ENCODE results near the gene CFAP410.

CFAP410 gene

DNA sequence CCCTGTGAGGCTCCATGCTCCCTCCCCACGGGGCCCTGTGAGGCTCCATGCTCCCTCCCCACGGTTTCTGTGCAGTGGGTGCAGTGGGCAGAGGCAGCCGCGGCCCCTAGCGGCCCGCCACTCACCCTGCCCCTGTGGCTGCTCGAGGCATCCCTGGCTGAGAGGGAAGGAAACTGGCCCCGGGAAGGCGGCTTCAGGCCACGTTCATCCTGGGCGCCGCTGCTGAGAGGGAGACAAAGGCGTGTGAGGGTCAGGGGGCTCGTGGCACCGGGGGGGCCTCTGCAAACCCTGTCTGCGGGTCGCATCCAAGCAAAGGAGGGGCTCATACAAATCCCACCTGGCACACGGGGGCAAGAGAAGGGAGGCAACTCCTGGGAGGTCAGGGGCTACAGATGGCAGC is 8.5 kb downstream of the CFAP410 start:
- no peak for DNase-seq (ENCODE audit: low read depth in 3 of 3)

DNA sequence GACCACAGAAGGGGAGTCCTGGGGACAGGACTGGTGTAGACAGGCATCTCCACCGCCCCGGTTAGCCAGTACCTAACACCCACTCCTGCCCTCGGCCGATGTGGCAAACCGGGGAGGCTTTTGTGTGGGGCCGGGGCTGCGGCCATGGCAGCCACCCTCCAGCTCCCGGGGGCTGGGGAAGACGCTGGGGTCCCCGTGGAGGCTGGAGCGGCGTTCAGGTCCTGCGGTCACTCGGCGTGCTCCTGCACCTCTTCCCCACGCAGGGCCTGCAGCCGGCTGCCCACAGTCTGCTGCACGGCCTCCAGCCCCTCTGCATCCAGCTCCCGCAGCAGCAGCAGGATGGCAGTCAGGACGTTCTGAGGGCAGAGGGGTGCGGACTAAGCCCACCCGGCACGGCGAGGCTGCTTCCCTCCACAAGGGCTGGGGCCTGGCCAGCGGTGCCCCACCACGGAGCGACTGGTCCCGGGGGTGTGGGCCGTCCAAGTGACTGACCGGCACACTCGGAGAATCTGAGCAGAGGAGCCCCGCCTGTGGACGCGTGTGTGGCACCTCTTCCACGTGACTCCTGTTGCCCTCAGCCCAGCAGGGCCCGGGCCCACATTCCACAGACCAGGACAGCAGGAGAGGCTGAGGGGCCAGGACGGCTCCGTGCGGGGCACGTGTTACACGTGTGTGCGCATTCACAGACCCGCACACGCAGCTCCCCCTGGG is 9.1 kb downstream of the CFAP410 start:
- no peak for DNase-seq (ENCODE audit: low read depth in 3 of 3)

GRCh38 chr21:44329086-44329889 is 9.9 kb downstream of the CFAP410 start:
- DNase-seq (ENCODE audit: low read depth in 3 of 3): no peak

GRCh38 chr21:44328242-44328895 is 10.8 kb downstream of the CFAP410 start:
- DNase-seq (ENCODE audit: low read depth in 3 of 3): no peak

GRCh38 chr21:44327603-44327974 is 11.6 kb downstream of the CFAP410 start:
- DNase-seq (ENCODE audit: low read depth in 3 of 3): no peak

DNA sequence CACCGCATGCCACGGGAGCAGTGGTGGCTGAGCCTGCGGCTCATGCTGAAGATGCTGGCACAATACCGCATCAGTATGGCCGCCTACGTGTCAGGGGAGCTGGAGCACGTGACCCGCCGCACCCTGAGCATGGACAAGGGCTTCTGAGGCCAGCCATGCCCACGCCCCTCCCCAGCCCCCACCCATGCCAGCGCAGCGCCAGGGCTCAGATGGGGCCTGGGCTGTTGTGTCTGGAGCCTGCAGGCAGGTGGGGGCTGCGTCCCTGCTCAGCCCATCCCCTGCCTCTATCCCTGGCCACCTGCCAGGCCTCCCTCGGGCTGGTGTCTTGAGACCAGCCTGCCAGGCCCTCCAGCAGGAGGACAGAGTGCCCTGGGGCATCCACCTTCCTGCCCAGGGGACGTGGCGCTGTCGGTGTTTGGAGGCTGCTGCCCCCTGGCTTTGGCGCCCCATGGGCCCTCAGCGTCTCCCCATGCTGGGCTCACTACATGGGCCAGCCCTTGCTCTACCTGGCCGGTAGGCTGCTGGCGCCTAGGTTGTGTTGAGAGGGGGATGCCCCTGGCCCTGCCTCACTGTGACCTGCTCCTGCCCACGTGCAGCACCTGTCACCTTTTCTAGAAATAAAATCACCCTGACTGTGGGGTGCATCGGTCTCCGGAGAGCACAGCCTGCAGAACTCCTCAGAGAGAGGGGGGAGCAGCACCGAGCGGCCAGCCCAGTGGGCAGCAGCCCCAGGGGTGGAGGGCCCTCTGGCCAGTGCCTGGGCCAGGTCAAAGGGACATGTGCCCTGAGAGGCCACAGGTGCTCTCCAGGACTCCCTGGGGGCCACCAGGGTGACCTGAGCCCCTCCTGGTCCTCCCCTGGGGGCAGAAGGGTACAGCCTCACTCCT is 12.2 kb downstream of the CFAP410 start:
- DNase-seq (ENCODE audit: low read depth in 3 of 3): no peak

DNA sequence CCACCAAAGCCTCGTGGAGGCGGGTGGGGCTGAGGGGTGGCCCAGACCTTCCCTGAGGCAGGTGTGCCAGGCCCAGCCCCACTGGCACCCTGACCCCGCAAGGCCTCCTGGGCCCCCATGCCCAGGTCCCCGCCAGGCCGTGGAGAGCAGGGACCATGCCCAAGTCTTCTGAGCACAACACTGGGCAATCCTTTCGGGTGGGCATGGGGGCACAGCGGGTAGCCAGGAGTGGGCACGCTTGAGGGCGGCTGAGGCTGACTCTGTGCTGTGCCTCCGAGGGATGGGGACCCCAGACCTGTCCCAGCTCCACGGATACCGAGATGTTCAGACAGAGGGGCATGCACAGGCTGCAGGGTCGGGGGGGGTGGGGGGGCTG is 12.9 kb downstream of the CFAP410 start:
- no peak for DNase-seq (ENCODE audit: low read depth in 3 of 3)

DNA sequence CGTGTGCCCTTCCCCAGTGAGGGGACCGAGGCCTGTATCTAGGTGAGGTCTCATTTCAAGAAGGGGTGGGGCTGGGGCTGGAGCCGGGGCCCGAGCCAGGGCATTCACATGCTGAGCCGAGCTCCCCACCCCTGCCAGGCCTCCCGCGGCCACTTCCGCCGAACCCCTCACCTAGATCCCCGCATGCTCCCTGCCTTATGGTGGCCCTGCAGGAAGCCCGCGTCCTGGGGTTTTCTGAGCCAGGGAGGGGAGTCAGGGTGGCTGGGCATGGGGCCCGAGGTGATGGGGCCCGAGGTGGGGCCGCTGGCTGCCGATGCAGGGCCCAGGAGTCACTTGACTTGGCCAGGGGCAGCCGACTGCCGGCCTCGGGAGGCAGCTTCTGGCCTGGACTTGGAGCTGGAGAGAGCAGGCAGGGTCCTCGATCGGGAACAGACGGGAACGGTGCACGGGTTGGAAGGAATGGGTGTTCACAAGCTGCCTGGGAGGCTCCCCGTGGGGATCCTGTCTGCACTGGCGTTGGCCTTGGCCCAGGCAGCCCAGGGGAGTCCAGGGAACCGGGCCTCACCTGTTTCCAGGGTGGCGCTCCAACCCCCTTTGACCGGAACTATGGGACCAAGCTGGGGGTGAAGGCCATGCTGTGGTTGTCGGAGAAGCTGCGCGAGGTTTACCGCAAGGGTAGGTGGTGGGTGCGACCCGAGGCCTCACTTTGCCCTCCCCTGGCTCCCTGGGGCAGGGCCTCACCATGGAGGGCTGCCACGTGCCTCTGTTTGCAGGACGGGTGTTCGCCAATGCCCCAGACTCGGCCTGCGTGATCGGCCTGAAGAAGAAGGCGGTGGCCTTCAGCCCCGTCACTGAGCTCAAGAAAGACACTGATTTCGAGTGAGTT is 13.6 kb downstream of the CFAP410 start:
- DNase-seq (ENCODE audit: low read depth in 3 of 3): no peak

GRCh38 chr21:44324854-44325107 is 14.4 kb downstream of the CFAP410 start:
- DNase-seq (ENCODE audit: low read depth in 3 of 3): no peak

GRCh38 chr21:44324106-44324853 is 14.9 kb downstream of the CFAP410 start:
- no peak for DNase-seq (ENCODE audit: low read depth in 3 of 3)

GRCh38 chr21:44323591-44323990 is 15.6 kb downstream of the CFAP410 start:
- DNase-seq (ENCODE audit: low read depth in 3 of 3): no peak

- no peak for DNase-seq (ENCODE audit: low read depth in 3 of 3)
Measured at GRCh38 chr21:44322621-44323325, 16.4 kb downstream of the CFAP410 start.

DNA sequence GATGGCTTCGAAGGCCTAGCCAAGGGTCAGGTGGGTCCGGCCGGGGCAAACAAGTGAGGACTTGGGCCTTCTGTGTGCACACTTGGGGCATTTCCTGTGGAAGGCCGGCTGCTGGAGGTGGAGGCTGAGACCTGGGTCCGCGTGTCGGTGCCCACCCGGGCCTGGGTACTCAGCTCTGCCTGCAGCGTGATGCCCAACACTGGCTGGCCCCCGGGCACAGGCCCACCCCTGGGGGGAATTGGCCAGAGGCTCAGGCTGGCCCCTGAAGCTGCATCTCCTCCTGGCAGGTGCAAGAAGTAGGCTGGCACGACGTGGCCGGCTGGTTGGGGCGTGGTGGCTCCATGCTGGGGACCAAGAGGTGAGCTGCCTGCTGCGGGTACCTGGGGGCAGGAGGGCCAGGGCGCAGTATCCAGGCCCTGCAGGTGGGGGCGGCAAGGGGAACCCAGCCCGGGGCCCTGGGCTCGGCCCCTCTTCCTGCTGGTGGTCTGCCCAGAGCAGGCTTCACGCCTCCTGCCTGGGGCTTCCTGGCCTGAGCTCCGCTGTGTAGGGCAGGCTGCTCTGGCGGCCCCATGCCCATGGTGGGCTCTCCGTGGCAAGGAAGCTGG is 17.2 kb downstream of the CFAP410 start:
- DNase-seq (ENCODE audit: low read depth in 3 of 3): no peak

- no peak for DNase-seq (ENCODE audit: low read depth in 3 of 3)
Measured at GRCh38 chr21:44320847-44321246, 18.3 kb downstream of the CFAP410 start.

DNA sequence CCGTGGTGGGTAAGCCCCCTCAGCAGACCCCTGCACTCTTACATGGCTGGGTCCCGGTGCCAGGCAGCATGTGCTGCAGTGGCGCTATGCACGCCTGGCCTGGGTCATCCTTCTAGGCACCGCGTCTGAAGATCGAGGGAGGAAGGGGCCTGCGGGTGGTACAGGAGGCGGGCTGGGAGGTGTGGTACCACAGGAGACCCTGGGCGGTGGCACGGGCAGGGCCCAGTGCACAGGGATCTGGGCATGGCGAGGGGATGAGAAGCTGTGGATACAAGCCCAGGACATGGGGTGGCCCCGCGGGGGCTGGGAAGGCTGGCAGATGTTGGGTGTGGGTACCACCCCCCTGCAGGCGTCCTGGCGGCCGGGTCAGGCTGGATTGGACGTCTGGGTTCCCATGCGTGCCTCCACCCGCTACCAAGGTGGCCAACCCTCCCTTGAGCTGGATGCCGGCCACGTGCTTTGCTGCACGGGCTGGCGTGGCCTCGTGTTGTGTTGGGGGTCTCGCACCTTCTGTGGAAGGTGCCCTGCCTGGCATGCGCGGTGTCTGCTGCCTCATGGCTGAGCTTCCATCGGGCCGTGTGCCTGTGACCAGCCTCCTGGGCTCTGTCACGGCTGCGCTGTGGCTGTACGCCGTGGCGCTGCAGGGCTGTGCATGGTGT is 19.7 kb downstream of the CFAP410 start:
- DNase-seq (ENCODE audit: low read depth in 3 of 3): no peak

DNA sequence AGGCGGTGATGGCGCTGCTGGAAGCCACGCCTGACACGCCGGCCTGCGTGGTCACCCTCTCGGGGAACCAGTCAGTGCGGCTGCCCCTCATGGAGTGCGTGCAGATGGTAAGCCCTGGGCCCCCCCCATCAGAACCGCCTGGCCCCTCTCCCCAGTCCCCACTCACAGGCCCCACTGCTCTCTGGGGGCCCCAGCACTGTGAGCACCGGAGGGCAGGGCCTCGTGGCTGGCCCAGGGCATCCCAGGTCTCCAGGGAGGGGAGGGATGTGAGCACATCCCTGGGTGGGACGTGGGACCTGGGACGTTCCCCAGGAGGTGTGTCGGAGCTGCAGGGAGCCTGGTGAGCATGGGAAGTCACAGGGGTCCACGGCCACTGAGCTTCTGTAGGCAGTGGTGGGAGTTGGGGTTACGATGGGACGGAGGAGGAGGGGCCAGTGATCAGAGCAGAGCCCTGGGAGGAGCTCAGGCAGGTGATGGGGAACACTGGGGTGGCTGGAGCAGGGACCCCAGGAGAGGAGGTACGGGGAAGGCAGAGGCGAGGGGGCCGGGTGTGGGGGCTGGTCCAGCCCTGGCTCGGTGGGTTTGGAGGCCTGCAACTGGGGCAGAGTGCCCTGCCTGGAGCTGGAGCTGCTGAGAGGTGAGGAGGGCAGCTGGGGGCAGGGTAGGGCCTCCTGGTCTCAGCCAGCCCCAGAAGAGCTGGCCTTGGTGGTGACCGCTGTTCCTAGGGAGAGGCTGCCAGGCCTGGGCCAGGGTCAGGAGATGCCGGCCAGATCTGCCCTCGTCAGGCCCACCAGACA is 20.5 kb downstream of the CFAP410 start:
- DNase-seq (ENCODE audit: low read depth in 3 of 3): no peak

DNA sequence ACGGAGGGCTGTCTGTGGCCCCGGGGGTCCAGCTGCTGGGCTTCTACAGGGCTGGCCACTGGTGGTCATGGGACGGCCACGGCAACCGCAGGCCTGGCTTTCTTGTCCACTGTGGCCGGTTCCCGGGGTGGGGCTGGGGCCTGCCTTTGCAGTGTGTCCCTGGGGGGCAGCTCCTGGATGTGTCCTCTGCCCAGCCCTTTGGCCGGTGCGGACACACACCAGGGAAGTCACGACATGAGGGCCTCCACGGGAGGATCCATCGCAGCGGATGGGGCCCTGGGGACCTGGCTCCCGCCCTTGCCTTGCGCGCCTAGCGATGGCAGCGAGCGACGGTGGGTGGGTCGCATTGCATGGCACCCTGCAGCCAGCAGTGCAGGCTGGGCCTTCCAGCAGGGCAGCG is 21.3 kb downstream of the CFAP410 start:
- no peak for DNase-seq (ENCODE audit: low read depth in 3 of 3)

DNA sequence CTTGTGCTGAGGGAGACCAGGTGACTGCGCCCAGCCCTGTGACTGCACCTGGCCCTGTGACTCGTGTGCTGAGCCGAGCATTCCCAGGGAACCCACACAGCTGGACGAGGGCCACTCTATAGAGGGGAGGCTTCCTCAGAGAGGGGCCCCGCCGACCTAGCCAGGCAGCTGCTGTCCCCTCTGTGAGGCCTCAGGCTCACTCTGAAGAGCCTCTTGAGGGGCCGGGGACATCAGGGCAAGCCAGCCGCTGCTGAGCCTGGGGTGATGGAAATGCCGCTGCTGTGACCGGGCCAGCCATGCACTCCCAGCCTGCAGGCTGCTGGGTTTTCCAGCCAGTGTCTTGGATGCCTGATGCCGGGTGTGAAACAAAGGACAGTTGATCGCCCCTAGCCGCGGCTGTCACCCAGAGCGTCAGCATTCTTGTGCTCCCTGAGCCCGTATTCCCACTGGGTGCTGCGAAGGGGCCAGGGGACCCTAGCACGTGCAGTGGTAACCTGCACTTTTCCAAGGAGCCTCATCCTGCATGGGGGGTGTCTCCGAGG is 21.9 kb downstream of the CFAP410 start:
- no peak for DNase-seq (ENCODE audit: low read depth in 3 of 3)

Measured in stimulated activated CD4-positive, alpha-beta T cell treated with anti-CD3 and anti-CD28 coated beads, TNF-alpha, amount 100 ng/mL, for 24 hours (primary cell).